HG02938 (cell line): ENCODE results near the gene CYFIP1.
"Not testable (repeated sequence)": the region's sequence is repeated elsewhere in the genome, so short reads cannot be mapped to it uniquely, and the experiment has no call there.

Experiments
- ATAC-seq: cut with Tn5 transposase; IDR thresholded peaks from one replicate; pipeline ENCODE4 v1.9.1; 2021; ENCODE audit warnings: mild to moderate bottlenecking, moderate library complexity; ENCODE audit not compliant: unreplicated experiment

CYFIP1 gene

DNA sequence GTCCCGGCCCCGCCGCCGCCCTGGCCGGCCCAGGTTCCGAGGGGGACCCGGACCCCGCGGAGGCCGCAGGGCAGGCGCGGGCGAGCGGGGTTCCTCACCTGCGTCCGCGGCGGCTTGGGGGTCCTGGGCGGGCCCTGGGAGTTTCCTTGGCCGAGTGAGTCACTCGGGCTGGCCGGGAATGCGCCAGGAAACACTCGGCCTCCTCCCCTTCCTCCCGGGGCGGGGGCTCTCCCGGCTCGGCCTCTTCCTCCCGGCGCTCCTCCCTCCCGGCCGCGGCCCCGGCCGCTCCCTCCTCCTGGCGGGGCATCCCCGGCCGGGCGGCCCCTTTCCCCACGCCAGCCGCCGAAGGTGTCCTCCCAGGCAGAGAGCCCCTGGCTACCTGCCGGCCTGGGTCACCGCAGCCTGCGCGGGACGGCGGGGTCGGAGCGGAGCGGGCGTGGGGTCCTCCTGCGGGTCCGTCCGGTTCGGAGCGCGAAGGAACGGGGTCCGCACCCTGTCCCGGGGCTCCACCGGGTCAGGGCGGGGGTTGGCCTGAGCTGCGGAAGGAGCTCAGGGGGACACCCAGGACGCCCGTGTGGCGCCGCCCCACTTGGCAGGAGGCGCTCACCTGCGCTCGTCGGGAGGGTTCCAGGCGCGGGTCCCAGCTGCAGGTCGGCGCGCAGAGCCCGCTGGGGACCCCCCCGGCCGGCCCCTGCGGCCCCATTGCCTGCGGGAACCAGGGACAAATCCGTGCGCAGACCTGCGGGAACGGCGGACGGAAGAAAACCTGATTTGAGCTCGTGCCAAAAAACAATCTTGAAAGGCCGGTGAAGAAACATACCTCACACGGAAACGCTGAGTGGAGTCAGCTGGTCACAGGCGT is at the start of gene CYFIP1:
TSS of gene CYFIP1 (minus strand) at position 180 of the 862 bp plus-strand sequence. CDS start 33,083 bp downstream, outside the sequence.
- no peak for ATAC-seq

DNA sequence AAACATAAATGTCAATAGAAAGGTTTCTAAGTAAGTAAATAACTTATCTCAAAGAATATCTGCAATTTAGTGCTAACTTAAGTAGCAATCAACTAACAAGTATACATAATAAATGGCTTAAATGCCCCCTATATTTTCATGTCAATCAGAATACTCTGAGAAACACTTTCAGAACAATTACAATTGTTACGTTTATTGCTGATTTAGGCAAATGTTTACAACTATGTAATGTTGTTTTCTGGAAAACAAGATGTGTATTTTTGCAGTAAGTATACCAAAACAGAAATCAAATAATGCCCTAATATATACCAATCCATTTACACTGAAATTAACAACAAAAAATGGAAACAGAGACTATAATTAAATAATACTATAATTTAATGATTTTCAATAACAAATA is 46.0 kb upstream of the CYFIP1 start:
- ATAC-seq: no peak

DNA sequence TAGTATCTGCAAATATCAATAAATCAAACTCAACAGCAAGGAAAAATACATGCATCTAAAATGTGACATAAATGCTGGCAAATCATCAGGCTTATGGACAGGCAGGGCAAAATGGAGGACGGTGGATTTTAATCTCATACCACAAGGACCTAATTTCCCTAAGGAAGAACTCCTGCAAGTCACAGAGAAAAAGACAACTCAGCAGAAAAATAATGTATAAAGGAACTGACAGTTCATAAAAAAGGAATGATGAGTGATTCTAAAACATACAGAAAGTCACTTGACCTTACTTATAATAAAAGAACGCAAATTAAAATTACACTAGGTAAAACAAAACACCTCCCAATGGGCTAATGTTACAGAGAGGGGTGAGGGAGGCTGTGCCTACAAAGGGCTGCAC is 42.0 kb upstream of the CYFIP1 start:
- no peak for ATAC-seq

DNA sequence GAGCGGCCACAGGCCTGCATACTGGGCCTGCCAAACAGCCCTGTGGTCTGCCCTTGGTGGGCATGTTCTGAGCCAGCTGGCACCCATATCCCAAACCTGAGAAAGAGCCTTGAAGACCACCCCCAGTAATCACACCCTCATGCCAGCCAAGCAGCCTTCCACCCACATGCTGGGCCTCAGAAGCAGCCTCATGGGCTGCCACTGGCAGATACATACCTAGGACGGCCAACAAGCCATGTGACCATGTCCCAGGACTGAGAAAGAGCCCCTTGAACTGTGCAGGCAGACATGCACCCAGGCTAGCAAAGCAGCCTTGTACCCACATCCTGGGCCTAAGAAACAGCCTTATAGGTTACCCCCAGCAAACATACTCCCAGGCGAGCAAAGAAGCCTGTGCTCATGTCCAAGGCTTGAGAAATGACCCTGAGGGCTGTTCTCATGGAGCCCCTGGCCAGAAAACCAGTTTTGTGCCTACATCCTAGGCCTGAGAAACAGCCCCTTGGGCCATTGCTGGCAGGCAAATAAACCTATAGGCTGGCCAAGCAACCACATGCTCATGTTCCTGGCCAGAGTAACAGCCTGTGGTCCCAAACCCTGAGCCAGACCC is 34.3 kb upstream of the CYFIP1 start:
- no peak for ATAC-seq

DNA sequence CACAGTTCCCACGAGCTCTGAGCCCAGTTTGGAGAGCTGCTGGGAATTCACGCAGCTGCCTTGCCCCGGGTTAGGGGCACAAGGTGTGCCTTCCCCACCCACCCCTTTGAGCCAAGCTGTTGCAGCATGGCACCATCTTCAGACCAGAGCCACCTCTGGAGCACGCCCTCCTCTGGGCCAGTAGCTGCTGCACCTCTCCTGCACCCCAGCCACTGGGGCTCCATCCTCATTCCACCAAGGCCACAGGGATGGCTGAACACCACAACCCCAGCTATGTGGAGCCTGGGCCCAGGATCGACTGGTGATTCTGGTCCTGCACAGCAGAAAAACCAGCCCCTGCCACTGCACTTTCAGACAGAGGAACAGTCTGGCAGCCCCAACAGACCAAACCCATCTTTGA is 33.5 kb upstream of the CYFIP1 start:
- ATAC-seq: no peak

DNA sequence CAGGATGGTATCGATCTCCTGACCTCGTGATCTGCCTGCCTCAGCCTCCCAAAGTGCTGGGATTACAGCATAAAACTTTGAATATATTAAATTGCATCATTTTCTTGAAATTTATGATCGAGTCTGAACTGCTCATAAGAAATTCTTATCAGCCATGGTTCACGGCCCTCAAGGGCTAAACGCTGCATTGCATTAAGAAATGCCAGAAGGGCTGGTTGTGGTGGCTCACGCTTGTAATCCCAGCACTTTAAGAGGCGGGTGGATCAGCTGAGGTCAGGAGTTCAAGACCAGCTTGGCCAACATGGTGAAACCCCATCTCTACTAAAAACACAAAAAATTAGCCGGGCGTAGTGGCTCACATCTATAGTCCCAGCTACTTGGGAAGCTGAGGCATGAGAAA is 32.4 kb upstream of the CYFIP1 start:
- ATAC-seq: not testable (repeated sequence)

DNA sequence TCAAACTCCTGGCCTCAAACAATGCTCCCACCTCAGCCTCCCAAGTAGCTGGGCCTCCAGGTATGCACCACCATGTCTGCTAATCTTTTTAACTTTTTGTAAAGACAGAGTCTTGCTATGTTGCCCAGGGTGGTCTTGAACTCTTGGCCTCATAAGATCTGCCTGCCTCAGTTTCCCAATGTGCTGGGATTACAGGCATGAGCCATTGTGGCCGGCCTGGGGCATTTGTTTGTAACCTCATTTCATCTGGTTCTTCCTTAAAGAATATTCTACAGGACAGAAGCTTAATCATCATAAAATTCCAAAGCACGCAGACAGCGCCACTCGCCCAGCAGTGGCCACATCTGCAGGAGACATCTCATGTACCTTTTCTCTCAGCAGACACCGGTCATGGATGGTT is 23.6 kb upstream of the CYFIP1 start:
- ATAC-seq: no peak

DNA sequence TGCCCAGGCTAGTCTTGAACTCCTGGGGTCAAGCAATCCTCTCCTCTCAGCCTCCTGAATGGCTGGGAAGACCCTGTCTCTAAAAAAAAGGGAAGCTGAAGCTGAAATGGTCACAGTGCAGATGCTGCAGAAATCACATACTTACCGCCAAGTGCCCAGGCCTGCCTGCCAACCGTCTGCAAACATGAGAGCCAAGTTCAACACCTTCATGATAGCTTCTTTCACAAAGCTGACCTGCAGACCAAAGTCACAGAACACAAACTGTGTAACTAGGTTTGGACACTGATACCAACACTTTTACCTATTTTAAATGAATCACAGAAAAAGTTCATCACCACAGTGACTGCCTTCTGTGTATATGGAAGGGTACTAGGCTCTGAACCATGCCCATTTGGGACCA is 22.8 kb upstream of the CYFIP1 start:
- no peak for ATAC-seq

DNA sequence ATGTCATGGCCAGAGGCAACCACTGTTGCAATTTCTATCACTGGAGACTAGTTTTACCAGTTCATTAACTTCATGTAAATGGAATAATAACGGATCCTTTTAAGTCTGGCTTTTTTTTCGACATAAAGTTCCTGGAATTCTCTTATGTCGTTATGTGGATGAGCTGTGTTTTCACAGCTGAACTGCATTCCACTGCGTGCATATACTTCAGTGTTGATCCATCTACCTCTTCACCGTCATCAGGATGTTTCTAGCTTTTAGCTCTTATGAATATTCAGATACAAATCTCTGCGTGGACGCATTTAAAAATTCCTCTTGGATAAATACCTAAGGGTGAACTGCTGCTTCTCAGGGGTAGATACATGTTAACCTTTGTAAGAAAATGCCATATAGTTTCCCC is 15.6 kb upstream of the CYFIP1 start:
- ATAC-seq: no peak

DNA sequence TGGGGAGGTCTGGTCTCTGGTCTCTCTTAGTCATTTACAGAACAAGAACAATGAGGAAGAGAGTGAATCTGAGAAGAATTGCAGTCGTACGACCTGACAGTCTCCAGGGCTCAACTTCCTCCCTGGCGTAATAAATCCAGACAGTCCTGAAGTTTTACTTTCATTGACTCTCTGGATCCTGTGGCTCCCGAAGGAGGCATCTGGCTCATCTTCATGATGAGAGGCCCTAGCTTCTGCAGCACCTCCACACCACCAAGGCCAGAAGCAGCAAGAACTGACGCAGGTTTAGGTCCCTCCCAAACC is 11.8 kb upstream of the CYFIP1 start:
- no peak for ATAC-seq

DNA sequence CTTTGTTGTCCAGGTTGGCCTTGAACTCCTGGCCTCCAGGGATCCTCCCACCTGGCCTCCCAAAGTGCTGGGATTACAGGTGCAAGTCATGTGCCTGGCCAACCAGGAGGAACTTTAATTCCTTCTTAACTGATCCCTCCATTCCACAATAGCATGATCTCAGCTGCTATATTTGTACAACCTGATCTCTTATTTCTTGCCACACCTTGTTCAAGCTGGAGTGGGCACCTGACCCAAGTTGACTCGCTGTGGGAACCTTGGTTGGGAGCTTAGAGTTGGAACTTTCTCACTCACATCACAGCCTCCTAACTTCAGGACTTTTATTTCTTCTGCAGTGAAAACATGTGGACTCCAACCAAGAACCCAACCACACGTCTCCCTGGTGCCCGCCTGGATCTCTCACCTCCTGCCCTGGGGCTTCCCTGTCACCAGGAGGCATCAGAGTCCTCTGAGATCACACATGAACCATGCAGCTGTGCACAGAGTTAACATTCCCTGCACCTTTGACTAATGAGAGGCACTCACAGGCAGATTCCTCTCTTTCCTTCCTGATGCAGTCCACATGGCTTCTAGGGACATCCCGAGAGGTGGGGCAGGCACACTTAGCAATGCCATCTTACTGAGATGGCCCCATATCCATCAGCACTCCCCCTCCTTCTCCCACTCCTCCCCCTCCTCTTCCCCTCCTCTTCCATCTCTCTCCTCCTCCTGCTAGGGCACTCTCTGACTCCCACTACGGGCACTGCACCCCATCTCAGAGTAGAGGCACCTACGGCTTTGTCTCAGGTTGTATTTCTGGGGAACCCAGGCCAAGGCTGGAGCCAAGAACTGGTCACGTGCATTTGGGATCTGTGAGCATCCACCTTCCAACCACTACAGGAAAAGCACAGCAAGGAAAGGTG is 9.7 kb upstream of the CYFIP1 start:
- no peak for ATAC-seq

DNA sequence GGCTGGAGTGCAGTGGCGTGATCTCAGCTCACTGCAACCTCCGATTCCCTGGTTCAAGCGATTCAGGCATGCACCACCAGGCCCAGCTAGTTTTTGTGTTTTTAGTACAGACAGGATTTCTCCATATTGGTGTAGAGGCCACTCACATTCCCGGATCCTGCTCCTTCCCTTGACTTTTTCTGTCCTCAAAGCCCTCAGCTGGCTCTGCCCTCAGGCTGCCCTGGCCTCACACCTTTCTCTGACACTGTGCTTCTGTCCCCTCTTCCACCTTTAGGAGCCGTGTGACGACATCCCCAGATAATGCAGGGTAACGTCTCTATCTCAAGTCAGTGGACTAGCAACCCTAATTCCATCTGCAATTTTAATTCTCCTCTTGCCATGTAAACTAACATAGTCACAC is 8.6 kb upstream of the CYFIP1 start:
- no peak for ATAC-seq

DNA sequence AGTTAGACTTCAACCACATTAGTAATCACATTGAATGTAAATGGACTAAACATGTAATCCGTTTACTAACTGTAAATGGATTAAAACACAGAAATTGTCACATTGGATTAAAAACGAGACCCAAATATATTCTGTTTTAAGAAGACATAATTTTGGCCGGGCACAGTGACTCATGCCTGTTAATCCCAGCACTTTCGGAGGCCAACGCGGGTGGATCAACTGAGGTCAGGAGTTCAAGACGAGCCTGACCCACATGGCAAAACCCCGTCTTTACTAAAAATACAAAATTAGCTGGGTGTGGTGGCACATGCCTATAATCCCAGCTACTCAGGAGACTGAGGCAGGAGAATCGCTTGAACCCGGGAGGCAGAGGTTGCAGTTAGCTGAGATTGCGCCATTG is 1.8 kb upstream of the CYFIP1 start:
- not testable (repeated sequence) for ATAC-seq

DNA sequence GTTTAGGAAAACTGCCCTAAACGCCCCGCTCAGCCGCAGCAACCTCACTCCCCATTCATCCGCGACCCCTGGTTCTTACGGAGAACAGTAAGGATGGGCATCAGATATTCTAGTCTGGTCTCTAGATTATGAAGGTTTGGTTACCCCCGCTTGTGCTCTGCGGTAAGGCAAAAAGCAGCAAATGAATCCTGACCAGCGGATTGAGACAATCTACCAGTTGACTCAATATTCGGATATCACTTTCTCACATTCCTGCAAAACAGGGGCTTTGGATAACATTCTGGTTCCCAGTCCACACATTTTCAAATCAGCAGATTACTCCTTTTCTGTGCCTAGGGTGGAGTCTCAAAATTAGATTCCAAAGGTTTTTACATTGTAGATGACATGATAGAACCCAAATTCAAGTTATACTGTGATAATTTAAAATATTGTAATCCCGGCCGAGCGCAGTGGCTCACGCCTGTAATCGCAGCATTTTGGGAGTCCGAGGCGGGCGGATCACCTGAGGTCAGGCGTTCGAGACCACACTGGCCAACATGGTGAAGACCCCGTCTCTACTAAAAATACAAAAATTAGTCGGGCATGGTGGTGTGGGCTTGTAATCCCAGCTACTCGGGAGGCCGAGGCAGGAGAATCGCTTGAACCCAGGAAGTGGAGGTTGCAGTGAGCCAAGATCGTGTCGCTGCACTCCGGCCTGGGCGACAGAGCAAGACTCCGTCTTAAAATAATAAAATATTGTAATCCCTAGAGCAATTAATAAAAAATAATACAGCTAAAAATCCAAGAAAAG is 1.1 kb upstream of the CYFIP1 start:
- no peak for ATAC-seq

DNA sequence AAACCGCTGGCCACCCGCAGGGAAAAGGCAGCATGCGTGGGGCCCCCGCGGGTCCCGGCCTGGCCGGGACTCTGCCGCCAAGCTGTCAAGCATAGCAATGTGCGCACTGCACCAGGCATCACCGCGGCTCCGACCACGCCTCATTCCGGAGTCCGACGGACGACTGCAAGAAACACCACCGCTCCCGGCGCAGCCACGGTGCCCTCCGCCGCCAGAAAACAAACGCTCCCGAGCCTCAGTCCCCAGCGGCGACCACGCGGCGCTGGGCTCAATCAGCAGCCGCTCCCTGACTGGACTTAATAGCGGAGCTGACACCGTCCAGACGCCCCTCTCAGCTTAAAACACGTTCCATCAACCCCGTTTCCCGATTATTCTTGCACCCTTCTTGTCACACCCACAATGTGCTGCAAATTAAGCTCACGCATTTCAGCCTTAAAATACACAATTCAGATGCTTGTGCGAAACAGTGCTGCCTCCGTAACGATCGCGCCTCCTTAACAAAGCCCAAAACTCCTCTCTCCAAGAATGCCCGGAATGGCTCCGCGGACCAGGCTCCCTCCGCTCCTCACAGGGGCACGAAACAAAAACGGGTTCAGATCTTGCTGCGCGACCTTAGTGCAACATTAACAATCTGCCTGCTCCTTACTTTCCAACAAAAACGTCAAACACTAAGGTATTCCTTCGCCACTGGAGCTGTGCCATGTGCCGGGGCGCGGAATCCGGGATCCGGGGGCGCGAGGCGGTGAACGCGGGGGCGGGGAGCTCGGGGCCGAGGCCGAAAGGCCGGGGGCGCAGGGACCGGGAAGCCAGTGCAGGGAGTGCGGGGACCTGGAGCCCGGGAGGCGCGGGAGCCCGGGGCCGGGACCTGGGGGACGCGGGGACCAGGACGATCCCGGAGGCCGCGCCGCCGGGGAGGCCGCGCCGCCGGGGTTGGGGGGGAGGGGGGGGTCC is 655 bp downstream of the CYFIP1 start:
- ATAC-seq: peak; percentile 61

DNA sequence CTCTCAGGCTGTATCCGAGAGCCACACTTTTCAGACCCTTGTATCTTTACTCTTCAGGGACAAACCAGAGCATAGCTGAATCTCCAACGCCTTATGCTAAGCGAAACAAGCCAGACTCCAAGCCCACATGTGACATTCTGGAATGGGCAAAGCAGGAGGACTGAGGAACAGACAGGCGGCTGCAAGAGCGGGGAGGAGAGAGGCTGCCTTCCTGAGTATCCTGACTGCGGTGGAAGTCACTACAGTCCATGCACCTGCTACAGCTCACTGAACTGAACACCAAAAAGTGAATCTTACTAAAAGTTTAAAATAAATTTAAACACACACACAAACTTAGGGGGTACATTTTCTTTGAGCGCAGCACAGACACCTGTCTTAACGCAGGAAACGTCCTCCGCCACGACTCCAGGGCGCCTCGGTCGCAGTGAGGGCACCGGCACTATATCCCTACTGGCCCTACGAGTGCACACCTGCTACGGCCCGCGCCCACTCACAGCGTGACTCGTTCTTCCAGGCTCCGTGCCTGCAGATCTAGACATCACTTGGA is 1.4 kb downstream of the CYFIP1 start:
- peak; percentile 37 for ATAC-seq

DNA sequence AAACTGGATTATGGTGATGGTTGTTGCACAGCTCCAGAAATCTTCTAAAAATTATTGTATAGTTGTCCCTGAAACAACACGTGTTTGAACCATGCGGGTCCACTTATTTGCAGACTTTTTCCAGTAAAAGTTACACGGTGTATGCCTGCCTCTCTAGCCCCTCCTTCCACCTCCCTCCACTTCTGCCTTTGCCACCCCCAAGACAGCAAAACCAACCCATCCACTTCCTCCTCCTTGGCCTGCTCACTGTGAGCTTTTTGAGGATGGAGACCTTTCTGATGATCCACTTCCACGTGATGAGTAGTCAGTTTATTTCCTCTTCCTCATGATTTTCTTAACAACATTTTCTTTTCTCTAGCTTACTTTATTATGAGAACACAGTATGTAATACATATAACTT is 5.4 kb downstream of the CYFIP1 start:
- no peak for ATAC-seq

DNA sequence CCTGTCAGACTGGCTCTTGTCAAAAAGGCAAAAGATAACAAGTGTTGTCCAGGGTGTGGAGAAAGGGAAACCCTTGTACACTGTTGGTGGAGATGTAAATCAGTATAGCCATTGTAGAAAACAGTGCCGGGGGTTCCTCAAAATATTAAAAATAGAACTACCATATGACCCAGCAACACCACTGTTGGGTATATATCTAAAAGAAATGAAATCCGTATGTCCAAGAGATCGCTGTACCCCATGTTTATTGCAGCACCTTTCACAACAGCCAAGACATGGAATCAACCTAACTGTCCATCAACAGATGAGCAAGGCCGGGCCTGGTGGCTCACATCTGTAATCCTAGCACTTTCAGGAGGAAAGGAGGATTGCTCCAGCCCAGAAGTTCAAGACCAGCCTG is 6.2 kb downstream of the CYFIP1 start:
- ATAC-seq: no peak

DNA sequence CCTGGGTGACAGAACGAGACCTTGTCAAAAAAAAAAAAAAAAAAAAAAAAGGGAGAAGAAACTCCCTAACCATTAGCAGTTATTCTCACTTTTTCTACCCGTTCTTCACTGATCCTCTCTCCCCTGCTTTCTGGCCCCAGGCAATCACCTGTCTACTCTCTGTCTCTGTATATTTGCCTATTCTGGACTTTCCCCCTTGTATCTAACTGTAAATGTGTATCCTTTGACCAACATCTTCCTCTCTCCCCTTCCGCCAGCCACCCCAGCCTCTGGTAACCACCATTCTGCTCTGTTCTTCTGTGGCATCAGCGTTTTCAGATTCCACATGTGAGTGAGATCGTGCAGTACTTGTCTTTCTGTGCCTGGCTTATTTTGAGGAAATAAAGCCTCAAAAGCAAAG is 6.9 kb downstream of the CYFIP1 start:
- peak; percentile 92 for ATAC-seq

DNA sequence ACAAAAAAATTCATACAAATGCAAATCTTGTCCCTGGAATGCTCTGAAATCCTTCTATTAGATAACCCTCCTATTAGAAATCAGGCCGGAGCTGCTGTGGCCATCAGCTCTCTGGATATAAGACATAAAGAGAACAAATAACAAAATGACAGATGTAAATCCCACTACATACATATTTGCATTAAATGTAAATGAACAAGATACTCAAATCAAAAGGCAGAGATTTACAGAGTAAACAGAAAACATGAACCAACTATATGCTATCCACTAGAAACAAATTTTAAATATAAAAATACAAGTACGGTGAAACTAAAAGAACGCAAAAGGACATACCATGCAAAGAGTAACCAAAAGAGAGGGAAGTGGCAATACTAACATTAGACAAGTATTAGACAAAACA is 10.7 kb downstream of the CYFIP1 start:
- no peak for ATAC-seq
